GM12801 (cell line): ENCODE results near the gene ABCG5.

ENCODE experiments used
- TF ChIP-seq, protein P1 (sequence below): IDR thresholded peaks from one replicate; pipeline ENCODE4 v1.5.1; 2011; ENCODE audit warnings: control low read depth; ENCODE audit not compliant: insufficient read length; ENCODE audit errors: extremely low read depth

Gene ABCG5

DNA sequence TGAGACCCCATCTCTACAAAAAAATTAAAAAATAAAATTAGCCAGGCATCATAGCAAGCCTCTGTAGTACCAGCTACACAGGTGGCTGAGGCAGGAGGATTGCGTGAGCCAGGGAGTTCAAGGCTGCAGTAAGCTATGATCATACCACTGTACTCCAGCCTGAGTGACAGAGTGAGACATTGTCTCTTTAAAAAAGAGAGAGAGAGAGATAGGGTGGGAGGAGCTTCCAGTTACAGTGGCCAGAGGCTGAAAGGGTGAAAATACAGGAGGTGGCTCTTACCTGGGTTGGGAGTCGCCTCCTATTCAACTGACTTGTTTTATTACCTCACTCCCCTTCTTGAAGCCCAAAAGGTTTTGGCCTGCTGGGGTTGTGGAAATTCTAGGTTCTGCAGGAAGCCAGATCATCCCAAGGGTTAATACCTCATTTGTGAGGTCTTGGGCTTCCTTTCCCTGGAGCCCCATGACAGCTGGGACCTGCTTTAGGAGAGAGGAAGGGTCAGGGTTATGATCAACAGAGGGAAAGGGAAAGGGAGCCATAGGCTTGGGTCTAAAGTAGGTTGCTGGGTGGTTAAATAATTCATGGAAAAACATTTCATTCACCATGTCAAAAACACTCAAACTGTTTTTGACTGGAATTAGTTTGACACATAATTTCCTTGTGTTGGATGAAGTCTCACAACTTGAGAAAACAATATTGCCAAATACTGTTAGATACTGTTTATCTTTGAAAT is 47.4 kb downstream of the ABCG5 start:
- TF ChIP-seq, protein P1, sequence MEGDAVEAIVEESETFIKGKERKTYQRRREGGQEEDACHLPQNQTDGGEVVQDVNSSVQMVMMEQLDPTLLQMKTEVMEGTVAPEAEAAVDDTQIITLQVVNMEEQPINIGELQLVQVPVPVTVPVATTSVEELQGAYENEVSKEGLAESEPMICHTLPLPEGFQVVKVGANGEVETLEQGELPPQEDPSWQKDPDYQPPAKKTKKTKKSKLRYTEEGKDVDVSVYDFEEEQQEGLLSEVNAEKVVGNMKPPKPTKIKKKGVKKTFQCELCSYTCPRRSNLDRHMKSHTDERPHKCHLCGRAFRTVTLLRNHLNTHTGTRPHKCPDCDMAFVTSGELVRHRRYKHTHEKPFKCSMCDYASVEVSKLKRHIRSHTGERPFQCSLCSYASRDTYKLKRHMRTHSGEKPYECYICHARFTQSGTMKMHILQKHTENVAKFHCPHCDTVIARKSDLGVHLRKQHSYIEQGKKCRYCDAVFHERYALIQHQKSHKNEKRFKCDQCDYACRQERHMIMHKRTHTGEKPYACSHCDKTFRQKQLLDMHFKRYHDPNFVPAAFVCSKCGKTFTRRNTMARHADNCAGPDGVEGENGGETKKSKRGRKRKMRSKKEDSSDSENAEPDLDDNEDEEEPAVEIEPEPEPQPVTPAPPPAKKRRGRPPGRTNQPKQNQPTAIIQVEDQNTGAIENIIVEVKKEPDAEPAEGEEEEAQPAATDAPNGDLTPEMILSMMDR: no peak

DNA sequence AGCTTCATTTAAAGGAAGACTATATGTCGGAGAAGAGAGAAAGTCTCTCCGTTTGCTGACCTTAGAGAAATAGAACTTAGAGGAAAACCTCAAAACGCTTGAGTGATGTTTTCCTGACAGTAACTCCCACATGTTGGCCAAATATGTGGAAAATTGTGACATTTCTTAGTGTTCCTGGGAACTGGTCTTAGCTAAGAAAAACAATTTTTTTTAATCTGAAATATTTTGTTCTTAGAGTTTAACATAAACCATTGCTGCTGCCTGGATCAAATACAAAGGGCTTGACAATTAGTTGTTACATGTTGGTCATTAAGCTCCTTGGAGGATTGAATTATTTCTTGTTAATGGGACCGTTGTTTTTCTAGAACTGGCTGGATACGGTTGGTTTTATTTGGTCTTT is 48.5 kb downstream of the ABCG5 start:
- TF ChIP-seq, protein P1: no peak

DNA sequence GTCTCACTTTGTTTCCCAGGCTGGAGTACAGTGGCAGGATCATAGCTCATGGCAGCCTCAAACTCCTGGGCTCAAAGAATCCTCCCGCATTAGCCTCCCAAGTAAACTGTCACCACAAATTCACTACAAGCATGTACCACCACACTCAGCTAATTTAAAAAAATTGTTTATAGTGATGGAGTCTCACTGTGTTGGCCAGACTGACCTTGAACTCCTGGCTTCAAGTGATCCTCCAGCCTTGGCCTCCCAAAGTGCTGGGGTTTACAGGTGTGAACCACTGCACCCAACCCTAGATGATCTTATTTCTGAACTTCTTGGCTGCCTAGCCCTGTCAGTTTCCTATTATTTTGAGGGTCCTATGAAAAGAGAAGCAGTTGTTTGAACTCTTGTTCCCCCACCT is 50.0 kb downstream of the ABCG5 start:
- TF ChIP-seq, protein P1: no peak

DNA sequence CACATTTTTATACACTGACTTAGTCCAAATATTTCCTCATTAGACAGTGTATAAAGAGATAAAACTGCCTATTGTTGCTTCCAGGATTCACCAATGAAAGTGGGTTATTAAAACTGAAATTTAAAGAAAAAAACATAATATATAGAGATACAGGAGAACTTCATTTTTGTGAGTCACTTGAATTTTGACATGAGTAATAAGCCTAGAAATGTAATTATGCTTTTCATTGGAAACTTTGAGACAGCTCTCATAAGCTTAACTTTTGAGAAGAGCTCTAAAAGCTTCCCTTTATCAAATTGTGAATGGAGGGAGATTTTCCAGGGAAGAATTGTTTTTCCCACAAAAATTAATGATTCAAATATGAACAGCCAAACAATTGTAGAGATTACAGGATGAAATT is 50.7 kb downstream of the ABCG5 start:
- TF ChIP-seq, protein P1: no peak

DNA sequence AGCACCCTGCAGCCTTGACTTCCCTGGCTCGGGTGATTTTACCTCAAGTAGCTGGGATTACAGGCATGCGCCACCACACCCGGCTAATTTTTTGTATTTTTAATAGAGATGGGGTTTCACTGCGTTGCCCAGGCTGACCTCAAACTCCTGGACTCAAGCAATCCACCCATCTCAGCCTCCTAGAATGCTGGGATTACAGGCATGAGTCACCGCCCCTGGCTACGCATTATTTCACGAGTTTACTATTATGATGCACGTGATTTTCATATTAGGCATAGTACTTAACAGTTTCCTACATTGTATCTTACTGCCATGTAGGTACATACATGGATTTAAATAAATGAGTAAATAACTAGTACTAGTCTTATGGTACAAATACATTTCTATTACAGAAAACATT is 60.4 kb downstream of the ABCG5 start:
- TF ChIP-seq, protein P1: no peak

- TF ChIP-seq, protein P1: no peak
Observed at GRCh38 chr2:43777306-43777926, 61.2 kb downstream of the ABCG5 start.

DNA sequence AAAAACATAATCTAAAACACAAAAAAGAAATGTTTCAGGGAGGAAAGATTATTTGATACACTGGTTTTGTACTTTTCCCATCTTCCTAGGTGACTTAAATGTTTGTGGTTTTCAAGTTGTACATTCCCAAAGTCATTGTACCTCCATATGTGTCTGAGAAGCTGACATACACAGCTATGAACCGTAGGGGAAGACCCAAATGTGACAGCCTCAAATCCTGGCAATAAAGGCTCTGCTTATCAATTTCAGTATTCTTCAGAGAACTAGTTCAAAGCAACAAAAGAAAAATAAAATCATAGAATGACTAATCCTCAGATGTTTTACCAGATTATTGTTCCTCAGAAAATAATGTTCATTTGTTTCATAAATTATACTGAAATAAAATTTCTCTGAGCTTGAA is 62.3 kb downstream of the ABCG5 start:
- TF ChIP-seq, protein P1: no peak
